Measurements from ENCODE around the gene C16orf74.

DNA sequence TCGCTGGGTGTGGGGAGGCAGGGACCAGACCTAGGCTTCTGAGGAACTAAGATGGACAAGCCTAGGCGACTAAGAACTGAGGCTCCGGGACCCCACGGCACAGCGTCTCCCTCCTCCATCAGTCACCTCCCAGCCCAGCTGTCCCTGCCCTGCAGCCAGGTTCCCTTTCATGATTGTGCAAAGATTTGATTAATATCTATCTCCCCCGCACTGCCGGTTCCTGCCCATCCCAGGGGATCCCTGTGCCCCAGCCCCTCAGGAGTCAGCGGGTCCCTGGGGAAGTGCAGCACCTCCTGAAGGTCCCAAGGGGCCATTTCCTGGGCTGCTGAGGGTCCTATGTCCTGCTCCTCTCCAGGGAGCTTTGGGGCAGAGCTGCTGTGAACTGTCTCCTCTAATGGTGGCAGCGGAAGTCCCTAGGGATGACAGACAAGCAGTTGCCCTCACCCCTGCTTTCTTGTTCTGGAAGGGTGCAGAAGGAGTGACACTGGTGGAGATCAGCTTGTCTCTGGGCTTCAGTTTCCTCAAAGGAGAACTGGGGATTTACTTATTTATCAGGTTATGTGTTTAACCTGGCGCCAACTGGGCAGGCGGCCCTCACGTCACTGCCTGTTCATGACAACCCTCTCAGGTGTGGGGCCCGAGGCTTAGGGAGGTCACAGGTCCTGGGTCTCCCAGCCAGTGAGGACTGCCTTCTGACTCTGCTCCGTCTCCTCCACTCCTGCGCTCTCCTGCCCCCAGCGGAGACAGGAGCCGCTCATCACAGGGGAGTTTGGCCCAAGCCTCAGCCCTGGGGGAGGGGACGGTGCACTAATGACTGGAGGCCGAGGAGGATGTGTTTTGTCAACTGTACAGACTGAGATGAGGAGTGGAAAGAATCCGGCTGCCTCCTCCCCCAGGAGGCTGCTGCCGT lies 1.9 kb upstream of the C16orf74 start:
- TF ChIP-seq RBBP5 (IDR thresholded peaks at IDR 0.05; ENCODE audit: borderline replicate concordance, low read depth, low read length), result no peak
- TF ChIP-seq SRF (IDR thresholded peaks at IDR 0.05; ENCODE audit: low read depth, low read length), result no peak
- TF ChIP-seq POLR2A (IDR thresholded peaks at IDR 0.05; ENCODE audit: control extremely low read depth in 1 of 2, low read depth in 2 of 2, low read length in 2 of 2), result no peak
- TF ChIP-seq EP300 (IDR thresholded peaks at IDR 0.05; ENCODE audit: borderline replicate concordance in 1 of 2, low read depth in 2 of 2, low read length in 2 of 2), result no peak
- peak; percentile 28 to 45 (median 39) for TF ChIP-seq CTCF (IDR thresholded peaks at IDR 0.05; ENCODE audit: control extremely low read depth in 1 of 3, insufficient read depth in 1 of 3, low read depth in 1 of 3, low read length in 3 of 3)
- TF ChIP-seq YY1 (IDR thresholded peaks at IDR 0.05; ENCODE audit: low read depth, low read length), result no peak
